B cell (primary cell): Measurements from ENCODE around the gene ATAD2B.

Experiments
- EZH2 ChIP-seq: IDR thresholded peaks from 2 replicates; pipeline ENCODE4 v1.6.1; 2012; ENCODE audit warnings: borderline replicate concordance, low read depth, mild to moderate bottlenecking, moderate library complexity, low read length; ENCODE audit not compliant: insufficient read depth, poor library complexity, severe bottlenecking
- TF ChIP-seq, protein P1 (sequence below): fragments of 200-600 bp; IDR thresholded peaks from one replicate; pipeline ENCODE4 v1.8.0; 2022; ENCODE audit warnings: antibody characterized with exemption, mild to moderate bottlenecking

DNA sequence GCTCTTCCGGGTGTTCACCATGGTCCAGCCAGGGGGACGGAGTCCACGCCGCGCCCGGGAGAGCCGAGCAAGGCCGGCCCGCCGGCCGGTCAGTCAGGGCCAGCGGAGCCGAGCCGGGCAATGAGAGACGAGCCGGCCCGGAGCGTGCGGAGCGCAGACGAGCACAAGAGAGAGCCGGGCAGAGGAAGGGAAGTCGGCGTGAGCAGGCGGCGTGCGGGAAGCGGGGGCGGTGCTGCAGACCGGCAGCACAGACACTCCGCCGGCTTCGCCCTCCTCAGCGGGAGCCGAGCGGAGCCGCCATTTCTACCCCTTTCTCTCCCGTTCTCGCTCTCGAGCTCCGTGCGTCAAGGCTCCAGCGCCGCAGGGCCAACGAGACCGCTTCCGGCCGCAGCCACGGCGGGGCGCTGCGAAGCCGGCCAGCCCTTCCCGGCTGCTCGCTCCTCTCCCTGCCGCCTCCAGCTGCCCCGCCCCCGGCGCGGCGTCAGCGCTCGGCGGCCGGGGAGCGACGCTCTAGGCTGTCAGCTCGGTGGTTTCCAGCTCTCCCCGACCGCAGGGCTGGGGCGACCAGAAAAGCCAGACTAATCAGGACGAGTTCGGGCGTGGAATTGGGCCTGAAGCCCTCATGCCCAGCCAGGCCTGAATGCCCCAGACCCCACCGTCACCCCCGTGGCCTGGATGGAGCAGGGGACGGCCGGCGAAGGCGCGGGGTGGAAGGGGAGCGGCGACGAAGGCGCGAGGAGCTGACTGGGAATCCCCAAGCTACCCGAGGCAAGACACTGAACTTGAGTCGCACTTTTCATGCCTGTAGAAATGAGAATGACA lies at the start of gene ATAD2B:
- TF ChIP-seq, protein P1, sequence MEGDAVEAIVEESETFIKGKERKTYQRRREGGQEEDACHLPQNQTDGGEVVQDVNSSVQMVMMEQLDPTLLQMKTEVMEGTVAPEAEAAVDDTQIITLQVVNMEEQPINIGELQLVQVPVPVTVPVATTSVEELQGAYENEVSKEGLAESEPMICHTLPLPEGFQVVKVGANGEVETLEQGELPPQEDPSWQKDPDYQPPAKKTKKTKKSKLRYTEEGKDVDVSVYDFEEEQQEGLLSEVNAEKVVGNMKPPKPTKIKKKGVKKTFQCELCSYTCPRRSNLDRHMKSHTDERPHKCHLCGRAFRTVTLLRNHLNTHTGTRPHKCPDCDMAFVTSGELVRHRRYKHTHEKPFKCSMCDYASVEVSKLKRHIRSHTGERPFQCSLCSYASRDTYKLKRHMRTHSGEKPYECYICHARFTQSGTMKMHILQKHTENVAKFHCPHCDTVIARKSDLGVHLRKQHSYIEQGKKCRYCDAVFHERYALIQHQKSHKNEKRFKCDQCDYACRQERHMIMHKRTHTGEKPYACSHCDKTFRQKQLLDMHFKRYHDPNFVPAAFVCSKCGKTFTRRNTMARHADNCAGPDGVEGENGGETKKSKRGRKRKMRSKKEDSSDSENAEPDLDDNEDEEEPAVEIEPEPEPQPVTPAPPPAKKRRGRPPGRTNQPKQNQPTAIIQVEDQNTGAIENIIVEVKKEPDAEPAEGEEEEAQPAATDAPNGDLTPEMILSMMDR, result peak; percentile 81
- no peak for TF ChIP-seq EZH2
